ENCODE measurements around the gene CASZ1. TPM values are rescaled to one million over a fixed set of nuclear protein-coding genes. Genes with fewer than 3 reads are reported as not detected.

The CASZ1 gene
- total and polyA plus RNA-seq, 9 of the 15 experiments (the other 6 are each of a cell fraction or from before 2014, with no cell fraction given): 0.01 to 4.0 (median 0.76) TPM; not detected in 1

GRCh38 chr1:10674700-10675609 is 121.5 kb downstream of the CASZ1 start:
- POLR2A ChIA-PET: interaction anchor here (0.5 to 0.8 kb wide), 3 partner anchors 38 to 139 kb away, joined by 3 to 4 read pairs (median 3); no protein-coding TSS in a partner anchor
- Histone ChIP-seq H3K4me2 (ENCODE audit: insufficient read depth, low read length) (no peak overlapping the region), H3K79me2 (ENCODE audit: control insufficient read depth, insufficient read depth, low read length) (no peaks in the 10 kb centered on the region), H3K4me1 (replicated peaks in 1 of 2; ENCODE audit: control insufficient read depth in 2 of 2, insufficient read depth in 2 of 2, low read length in 2 of 2) (peaks cover 0 to 54% of the 10 kb centered on the region in 2 experiments; a peak in 2 of 5 replicates), H3K4me3 (no peak overlapping the region), H3K36me3 (ENCODE audit: control insufficient read depth, insufficient read depth, low read length) (no peaks in the 10 kb centered on the region), H3K27ac (ENCODE audit: extremely low read depth, low read depth, low read length) (no peak overlapping the region), H2AFZ (ENCODE audit: low read depth, low read length) (no peak overlapping the region), H3K9me1 (ENCODE audit: control insufficient read depth, insufficient read depth, low read length) (no peaks in the 10 kb centered on the region), H3K9me3 (replicated peaks; ENCODE audit: control insufficient read depth, insufficient read depth, low read depth, low read length) (no peaks in the 10 kb centered on the region), H3K27me3 (ENCODE audit: control insufficient read depth in 2 of 2, insufficient read depth in 2 of 2, low read length in 2 of 2) (peaks cover 45 to 86% of the 10 kb centered on the region in 2 experiments), H4K20me1 (replicated peaks; ENCODE audit: control insufficient read depth, insufficient read depth, low read length) (peaks cover 29% of the 10 kb centered on the region), H3K9ac (ENCODE audit: insufficient read depth in 1 of 2, low read depth in 2 of 2, low read length in 2 of 2) (peak overlapping the region in 1 of 2 experiments; percentile 45; a peak in 1 of 4 replicates)
- no TSS peak for BruUV-seq (replicated peaks)
- no peak for FAIRE-seq
- 17% methylated on average over 28 of the region's 29 CpGs for WGBS (ENCODE audit: insufficient coverage, low coverage, missing lambda C conversion rate)
- in situ Hi-C loops (cut with MboI) (no loop called here), intact Hi-C loops (cut with micrococcal nuclease) (no loop called here)
- TF ChIP-seq REST (IDR thresholded peaks at IDR 0.05; ENCODE audit: borderline replicate concordance) (no peak), REST (CRISPR knock-in tag; IDR thresholded peaks at IDR 0.05; ENCODE audit: low read depth) (no peak), RBM17 (IDR thresholded peaks at IDR 0.05; ENCODE audit: borderline replicate concordance, low read depth, low read length) (no peak)
- CTCF ChIA-PET (ENCODE audit: low intra/inter-chr PET ratio): interaction anchor here (0.5 kb wide), 1 partner anchor 267 kb away, joined by 3 read pairs; no protein-coding TSS in a partner anchor
- ATAC-seq: no peak
- DNase-seq (ENCODE audit: extremely low read depth in 1 of 4, low spot score in 3 of 4): no peak
